ENCODE results near the gene PCDH9. TPM values are rescaled to one million over a fixed set of nuclear protein-coding genes. Genes with fewer than 3 reads are reported as not detected.

PCDH9 gene
- total and polyA plus RNA-seq, 10 of the 15 experiments (the other 5 are each of a cell fraction or from before 2014, with no cell fraction given), result 0.02 to 2.3 (median 0.05) TPM; not detected in 1

- TF ChIP-seq NFYA (IDR thresholded peaks at IDR 0.05; ENCODE audit: borderline replicate concordance, low read depth, low read length) (no peak), BHLHE40 (IDR thresholded peaks at IDR 0.05; ENCODE audit: borderline replicate concordance in 1 of 2, low read depth in 2 of 2, low read length in 1 of 2) (no peak), SMAD1 (IDR thresholded peaks at IDR 0.05; ENCODE audit: low read depth, partially characterized antibody) (no peak), SREBF1 (IDR thresholded peaks at IDR 0.05; ENCODE audit: low read length) (no peak), TBL1XR1 (IDR thresholded peaks at IDR 0.05; ENCODE audit: low read depth, low read length) (no peak), MTA2 (IDR thresholded peaks at IDR 0.05; ENCODE audit: low read depth) (no peak), CREM (IDR thresholded peaks at IDR 0.05; ENCODE audit: low read depth) (no peak), PAX8 (IDR thresholded peaks at IDR 0.05) (no peak)
Observed at GRCh38 chr13:66469745-66470144, 760.4 kb downstream of the PCDH9 start (continued).

- Histone ChIP-seq H4K20me1 (ENCODE audit: control insufficient read depth, insufficient read depth) (no peaks in the 10 kb centered on the region), H3K4me1 (ENCODE audit: control insufficient read depth, insufficient read depth, low read length) (no peaks in the 10 kb centered on the region), H3K36me3 (ENCODE audit: control insufficient read depth in 2 of 2, insufficient read depth in 2 of 2, low read length in 1 of 2) (no peaks in the 10 kb centered on the region), H3K9me3 (replicated peaks; ENCODE audit: control insufficient read depth, insufficient read depth, low read length) (no peaks in the 10 kb centered on the region), H2AFZ (ENCODE audit: control insufficient read depth, low read depth, low read length) (no peak overlapping the region), H3K4me3 (no peak overlapping the region), H3K9ac (ENCODE audit: control insufficient read depth, insufficient read depth, low read length) (no peak overlapping the region), H3K27me3 (replicated peaks in 1 of 2; ENCODE audit: control insufficient read depth in 2 of 2, insufficient read depth in 2 of 2, low read length in 1 of 2) (no peaks in the 10 kb centered on the region), H3K27ac (ENCODE audit: control insufficient read depth, insufficient read depth) (no peak overlapping the region), H3K4me2 (ENCODE audit: control insufficient read depth, insufficient read depth) (no peak overlapping the region), H3K79me2 (ENCODE audit: control insufficient read depth, insufficient read depth, low read length) (no peaks in the 10 kb centered on the region)
- RAD21 ChIA-PET (ENCODE audit: unreplicated experiment), result no interaction called here
- SMC1A ChIA-PET (ENCODE audit: uncharacterized antibody, unreplicated experiment), result no interaction called here
- in situ Hi-C loops (cut with MboI), result no loop called here
- no peak for DNase-seq (ENCODE audit: low read depth, low spot score)
- intact Hi-C loops (cut with micrococcal nuclease; ENCODE audit: unreplicated experiment), result no loop called here
- CTCF ChIA-PET, result no interaction called here
- POLR2A ChIA-PET, result no interaction called here
- ATAC-seq, result no peak
- BruUV-seq (replicated peaks), result no TSS peak
- FAIRE-seq, result no peak
- TF ChIP-seq RB1 (IDR thresholded peaks at IDR 0.05; ENCODE audit: borderline replicate concordance), result no peak
- no peak for TF ChIP-seq MTA2 (IDR thresholded peaks at IDR 0.05; ENCODE audit: low read depth)
- TF ChIP-seq LARP7 (IDR thresholded peaks at IDR 0.05), result no peak
- TF ChIP-seq RELB (IDR thresholded peaks at IDR 0.05; ENCODE audit: low read depth), result no peak
- TF ChIP-seq JUND (IDR thresholded peaks at IDR 0.05; ENCODE audit: low read depth, low read length), result no peak
- TF ChIP-seq GABPA (IDR thresholded peaks at IDR 0.05; ENCODE audit: low read depth), result no peak
- TF ChIP-seq PBX3 (IDR thresholded peaks at IDR 0.05; ENCODE audit: insufficient replicate concordance, low read depth, low read length), result no peak
- no peak for TF ChIP-seq ZNF687 (IDR thresholded peaks at IDR 0.05)
- no peak for TF ChIP-seq CHD4 (IDR thresholded peaks at IDR 0.05)
- TF ChIP-seq BACH1 (IDR thresholded peaks at IDR 0.05; ENCODE audit: borderline replicate concordance), result no peak
- no peak for TF ChIP-seq ZNF384 (IDR thresholded peaks at IDR 0.05; ENCODE audit: borderline replicate concordance, low read depth, low read length)
- no peak for TF ChIP-seq SPI1 (IDR thresholded peaks at IDR 0.05; ENCODE audit: borderline replicate concordance, insufficient read depth, low read depth, low read length)
- TF ChIP-seq CHD1 (IDR thresholded peaks at IDR 0.05; ENCODE audit: low read depth, low read length), result no peak
Observed at GRCh38 chr13:66468656-66469055, 761.5 kb downstream of the PCDH9 start.
